IMR-90 (cell line): Measurements from ENCODE around the gene NPLOC4. TPM values are rescaled to one million over a fixed set of nuclear protein-coding genes. Genes with fewer than 3 reads are reported as not detected.

Experiments
- ATAC-seq: fragments of 200-7000 bp; cut with Tn5 transposase; 2 replicates; pipeline ENCODE4 v1.9.1; 2020; ENCODE audit warnings: low read depth, mild to moderate bottlenecking, moderate library complexity
- BruUV-seq: library from RNA; stranded (reverse); fragments of 400-500 nt; replicated peaks from 2 replicates; lab custom pipeline; 2021; lab: Mats Ljungman, UMichigan
- CTCF ChIA-PET: fragments of 300-600 bp; formaldehyde crosslinking; extraction: SDS; loops from one replicate; lab custom pipeline; 2021; ENCODE audit warnings: antibody characterized with exemption; lab: Yijun Ruan, JAX
- POLR2A ChIA-PET: fragments of 300-600 bp; sonication (Branson Sonifier 250); formaldehyde crosslinking; loops from one replicate; lab custom pipeline; 2022; ENCODE audit warnings: antibody characterized with exemption; ENCODE audit not compliant: unreplicated experiment; lab: Charles Lee
- DNase-seq: peaks from one replicate; pipeline ENCODE4 v3.0.0; 2013
- H2AFZ ChIP-seq: replicated peaks from 2 replicates; pipeline ENCODE3; 2013; ENCODE audit warnings: low read length, mild to moderate bottlenecking; ENCODE audit not compliant: poor library complexity
- H2AK5ac ChIP-seq: 2 replicates; pipeline ENCODE4 v1.6.1; 2013; ENCODE audit warnings: low read depth, low read length, inconsistent platforms
- H2AK9ac ChIP-seq: replicated peaks from 2 replicates; pipeline ENCODE3; 2013; ENCODE audit warnings: mild to moderate bottlenecking, low read depth, low read length, moderate library complexity; ENCODE audit not compliant: poor library complexity
- H2BK120ac ChIP-seq: 2 replicates; pipeline ENCODE4 v1.6.1; 2013; ENCODE audit warnings: low read depth, low read length, inconsistent platforms
- H2BK15ac ChIP-seq: 3 replicates; pipeline ENCODE4 v1.6.1; 2013; ENCODE audit warnings: low read depth, low read length, inconsistent platforms
- H2BK20ac ChIP-seq: 2 replicates; pipeline ENCODE4 v1.6.1; 2013; ENCODE audit warnings: low read depth, mild to moderate bottlenecking, inconsistent platforms, low read length, moderate library complexity
- H2BK5ac ChIP-seq: 2 replicates; pipeline ENCODE4 v1.6.1; 2013; ENCODE audit warnings: mild to moderate bottlenecking, low read depth, low read length, inconsistent platforms; ENCODE audit not compliant: poor library complexity, severe bottlenecking
- H3K14ac ChIP-seq: replicated peaks from 2 replicates; pipeline ENCODE4 v1.6.1; 2013; ENCODE audit warnings: low read depth, low read length, inconsistent platforms
- H3K18ac ChIP-seq: 2 replicates; pipeline ENCODE4 v1.6.1; 2013; ENCODE audit warnings: low read depth, low read length, control low read depth
- H3K23ac ChIP-seq: 2 replicates; pipeline ENCODE4 v1.6.1; 2013; ENCODE audit warnings: low read depth, low read length, inconsistent platforms
- H3K27ac ChIP-seq: 2 replicates; pipeline ENCODE4 v1.5.1; 2013; ENCODE audit warnings: mild to moderate bottlenecking, control low read depth, low read length; ENCODE audit not compliant: insufficient read depth
- H3K27me3 ChIP-seq: 2 replicates; pipeline ENCODE4 v1.6.1; 2013; ENCODE audit warnings: low read length; ENCODE audit not compliant: control insufficient read depth, insufficient read depth
- H3K36me3 ChIP-seq: 2 replicates; pipeline ENCODE4 v1.6.1; 2013; ENCODE audit warnings: low read length, mixed read lengths; ENCODE audit not compliant: control insufficient read depth, insufficient read depth
- H3K4ac ChIP-seq: 2 replicates; pipeline ENCODE4 v1.6.1; 2013; ENCODE audit warnings: low read depth, low read length, inconsistent platforms
- H3K4me1 ChIP-seq: 2 replicates; pipeline ENCODE4 v1.6.1; 2013; ENCODE audit warnings: low read length, mixed read lengths; ENCODE audit not compliant: control insufficient read depth, insufficient read depth
- H3K4me2 ChIP-seq: 2 replicates; pipeline ENCODE4 v1.6.1; 2013; ENCODE audit warnings: low read depth, mild to moderate bottlenecking, control low read depth, low read length, moderate library complexity
- H3K4me3 ChIP-seq: 2 replicates; pipeline ENCODE4 v1.5.1; 2013; ENCODE audit warnings: low read depth, mild to moderate bottlenecking, control low read depth, low read length, moderate library complexity; ENCODE audit not compliant: insufficient read depth
- H3K56ac ChIP-seq: 2 replicates; pipeline ENCODE4 v1.6.1; 2013; ENCODE audit warnings: low read length, inconsistent platforms; ENCODE audit not compliant: insufficient read depth; ENCODE audit errors: extremely low read depth
- H3K79me1 ChIP-seq, 2 experiments: 2 replicates each; pipeline ENCODE4 v1.6.1; 2013; ENCODE audit warnings: low read length in 2 of 2, inconsistent platforms in 1 of 2, low read depth in 1 of 2
- H3K9ac ChIP-seq: 2 replicates; pipeline ENCODE4 v1.6.1; 2013; ENCODE audit warnings: low read depth, low read length, control low read depth
- H3K9me1 ChIP-seq: 2 replicates; pipeline ENCODE4 v1.6.1; 2013; ENCODE audit warnings: low read length, inconsistent platforms; ENCODE audit not compliant: insufficient read depth
- H3K9me3 ChIP-seq: 2 replicates; pipeline ENCODE4 v1.6.1; 2013; ENCODE audit warnings: low read length; ENCODE audit not compliant: control insufficient read depth, insufficient read depth
- H4K20me1 ChIP-seq: 2 replicates; pipeline ENCODE4 v1.6.1; 2013; ENCODE audit warnings: low read length, inconsistent platforms; ENCODE audit not compliant: insufficient read depth
- H4K5ac ChIP-seq: 2 replicates; pipeline ENCODE4 v1.6.1; 2013; ENCODE audit warnings: mild to moderate bottlenecking, low read depth, low read length, control low read depth
- H4K8ac ChIP-seq, 2 experiments: 2 replicates each; pipeline ENCODE4 v1.6.1; 2013; ENCODE audit warnings: low read depth in 2 of 2, low read length in 2 of 2, control low read depth in 1 of 2, inconsistent platforms in 1 of 2
- H4K91ac ChIP-seq: 2 replicates; pipeline ENCODE4 v1.6.1; 2013; ENCODE audit warnings: low read depth, low read length, inconsistent platforms; ENCODE audit not compliant: insufficient read depth
- CHD1 ChIP-seq: IDR thresholded peaks from 2 replicates; pipeline ENCODE4 v1.6.1; 2012; ENCODE audit warnings: low read depth, low read length, improper control_type of control experiment
- ELK1 ChIP-seq: fragments of 150-350 bp; IDR thresholded peaks from 2 replicates; pipeline ENCODE4 v1.6.1; 2016; ENCODE audit warnings: low read depth, mild to moderate bottlenecking, low read length, moderate library complexity, borderline replicate concordance
- WGBS, 2 experiments: methylation state at CpG; one replicate each; pipeline versions ENCODE4 v1.1.5 to v1.1.7; 2013; ENCODE audit warnings: missing lambda C conversion rate in 2 of 2; ENCODE audit not compliant: insufficient read length in 1 of 2; ENCODE audit errors: extremely low coverage in 2 of 2; 5-methylcytosine and 5-hydroxymethylcytosine counted together
- dilution Hi-C: fragments of 300-500 bp; cut with HindIII; formaldehyde crosslinking; loops from one replicate; pipeline ENCODE4 v1.14.3; 2018; ENCODE audit warnings: low sequenced_read_pairs; ENCODE audit not compliant: unreplicated experiment
- in situ Hi-C: fragments of 300-500 bp; cut with MboI; formaldehyde crosslinking; loops from 3 replicates; pipeline ENCODE4 v1.14.3; 2019; ENCODE audit warnings: low sequenced_read_pairs, inconsistent platforms, mixed read lengths
- intact Hi-C: fragments of 100-400 bp; cut with micrococcal nuclease; formaldehyde crosslinking; loops from 2 replicates; pipeline ENCODE4 v1.10.0; 2022
- polyA plus RNA-seq, 3 experiments: library from polyadenylated mRNA; depleted of rRNA; stranded (reverse); fragments of >200 nt; gene quantifications; 2 replicates each; pipeline ENCODE4 v1.2.3, GENCODE V29; 2012; ENCODE audit warnings: low replicate concordance in 1 of 3
- total RNA-seq: library from RNA; depleted of rRNA; stranded (reverse); fragments of >200 nt; gene quantifications from 2 replicates; pipeline ENCODE4 v1.2.3, GENCODE V29; 2012

The NPLOC4 gene
- total and polyA plus RNA-seq, 2 of the 4 experiments (the other 2 are of a cell fraction) = 70.4 to 78.3 TPM

GRCh38 chr17:81551458-81552243 lies 85.3 kb downstream of the NPLOC4 start (continued):
- no peak for TF ChIP-seq ELK1

GRCh38 chr17:81550830-81551457 lies 86.0 kb downstream of the NPLOC4 start:
- peaks cover 17 to 67% of the 10 kb centered on the region in 2 experiments for H3K79me1 ChIP-seq
- H2BK15ac ChIP-seq = no peak overlapping the region
- H2BK20ac ChIP-seq = no peak overlapping the region
- H3K9me3 ChIP-seq = no peaks in the 10 kb centered on the region
- H3K4me3 ChIP-seq = peak overlapping the region; percentile 100
- peaks cover 35% of the 10 kb centered on the region for H3K36me3 ChIP-seq
- peaks cover 12% of the 10 kb centered on the region for H3K9me1 ChIP-seq
- dilution Hi-C loops (no loop called here), in situ Hi-C loops (no loop called here), intact Hi-C loops (no loop called here)
- peak overlapping the region; percentile 98 for H2AK9ac ChIP-seq
- no peak overlapping the region for H4K8ac ChIP-seq
- H2AFZ ChIP-seq = peak overlapping the region; percentile 96
- H3K56ac ChIP-seq = no peak overlapping the region
- no peak overlapping the region; the same call in 1 of the 2 replicates for H3K27ac ChIP-seq
- no peak overlapping the region for H3K18ac ChIP-seq
- peaks cover 34% of the 10 kb centered on the region for H4K20me1 ChIP-seq
- BruUV-seq = no TSS peak
- no peak overlapping the region for H3K14ac ChIP-seq
- 85% methylated on average over 20 of the region's 27 CpGs; no CpG with 5 or more reads in 1 of the 2 experiments for WGBS, 2 experiments
- peak overlapping the region; percentile 98 for H3K4me2 ChIP-seq
- ATAC-seq (no peak), DNase-seq (no peak)
- H3K4ac ChIP-seq = no peak overlapping the region
- no peaks in the 10 kb centered on the region for H3K27me3 ChIP-seq
- H2AK5ac ChIP-seq = peak overlapping the region; percentile 17; the same call in 1 of the 2 replicates
- ChIA-PET CTCF (no interaction called here), POLR2A (no interaction called here)
- H2BK5ac ChIP-seq = no peak overlapping the region
- TF ChIP-seq CHD1 = no peak
- H4K5ac ChIP-seq = no peak overlapping the region
- no peak overlapping the region; the same call in 1 of the 2 replicates for H4K91ac ChIP-seq
- H3K23ac ChIP-seq = 0 out of 2 replicates have a peak overlapping the region, but pooled peaks have one; percentile 8
- peak overlapping the region; percentile 98 for H3K9ac ChIP-seq
- H3K4me1 ChIP-seq = peaks cover 16% of the 10 kb centered on the region
- no peak overlapping the region for H2BK120ac ChIP-seq
